Neural progenitor cell (in vitro differentiated cells): Measurements from ENCODE around the gene NOX5.

Experiments
- EZH2 ChIP-seq: fragments of 200-600 bp; sonication (generic); IDR thresholded peaks from 2 replicates; pipeline ENCODE4 v1.6.1; 2017; ENCODE audit warnings: antibody characterized with exemption, mild to moderate bottlenecking, moderate library complexity
- TF ChIP-seq, protein P1 (sequence below): fragments of 200-600 bp; sonication (generic); IDR thresholded peaks from 2 replicates; pipeline ENCODE4 v1.5.1; 2017; ENCODE audit warnings: antibody characterized with exemption, mild to moderate bottlenecking

DNA sequence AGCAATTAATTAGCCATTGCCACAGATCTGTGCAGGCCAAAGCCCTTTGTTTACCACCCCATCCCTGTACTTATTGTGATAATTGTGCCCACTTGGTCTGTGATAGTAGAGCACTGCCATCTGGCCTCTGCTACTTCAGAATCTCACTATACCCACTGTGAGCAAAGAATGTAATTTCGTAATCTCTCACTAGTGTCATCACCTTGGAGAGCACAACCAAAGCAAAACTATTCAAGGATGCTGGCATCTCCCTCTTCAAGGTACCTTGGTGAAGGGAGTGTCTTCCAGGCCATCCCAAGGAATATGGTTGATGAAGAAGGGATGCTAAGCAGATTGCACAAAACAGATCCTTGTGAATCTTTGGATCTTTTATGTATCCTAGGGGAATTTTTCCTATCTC is 34.7 kb upstream of the NOX5 start:
- TF ChIP-seq, protein P1, sequence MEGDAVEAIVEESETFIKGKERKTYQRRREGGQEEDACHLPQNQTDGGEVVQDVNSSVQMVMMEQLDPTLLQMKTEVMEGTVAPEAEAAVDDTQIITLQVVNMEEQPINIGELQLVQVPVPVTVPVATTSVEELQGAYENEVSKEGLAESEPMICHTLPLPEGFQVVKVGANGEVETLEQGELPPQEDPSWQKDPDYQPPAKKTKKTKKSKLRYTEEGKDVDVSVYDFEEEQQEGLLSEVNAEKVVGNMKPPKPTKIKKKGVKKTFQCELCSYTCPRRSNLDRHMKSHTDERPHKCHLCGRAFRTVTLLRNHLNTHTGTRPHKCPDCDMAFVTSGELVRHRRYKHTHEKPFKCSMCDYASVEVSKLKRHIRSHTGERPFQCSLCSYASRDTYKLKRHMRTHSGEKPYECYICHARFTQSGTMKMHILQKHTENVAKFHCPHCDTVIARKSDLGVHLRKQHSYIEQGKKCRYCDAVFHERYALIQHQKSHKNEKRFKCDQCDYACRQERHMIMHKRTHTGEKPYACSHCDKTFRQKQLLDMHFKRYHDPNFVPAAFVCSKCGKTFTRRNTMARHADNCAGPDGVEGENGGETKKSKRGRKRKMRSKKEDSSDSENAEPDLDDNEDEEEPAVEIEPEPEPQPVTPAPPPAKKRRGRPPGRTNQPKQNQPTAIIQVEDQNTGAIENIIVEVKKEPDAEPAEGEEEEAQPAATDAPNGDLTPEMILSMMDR: no peak
- no peak for TF ChIP-seq EZH2
